ENCODE results near the gene CSDE1.

- TF ChIP-seq ZNF274 (IDR thresholded peaks at IDR 0.05; ENCODE audit: low read depth, low read length) (no peak), YY1 (IDR thresholded peaks at IDR 0.05; ENCODE audit: insufficient read depth, insufficient read length) (no peak), SUZ12 (IDR thresholded peaks at IDR 0.05; ENCODE audit: extremely low read depth, insufficient read depth, insufficient read length) (no peak)
Observed at GRCh38 chr1:114728553-114728952, 29.2 kb downstream of the CSDE1 start.
